IPS DF 6.9 (cell line): ENCODE data around the gene TSC22D3.

Experiments used
- DNase-seq: peaks from one replicate; pipeline ENCODE4 v3.0.0-alpha.2; 2013; ENCODE audit warnings: low read depth, low spot score
- H3K27ac ChIP-seq: one replicate; pipeline ENCODE4 v1.5.1; 2013; ENCODE audit warnings: low read length, control low read depth
- H3K27me3 ChIP-seq: 2 replicates; pipeline ENCODE4 v1.6.1; 2013; ENCODE audit warnings: mild to moderate bottlenecking, low read length; ENCODE audit not compliant: control insufficient read depth, insufficient read depth
- H3K36me3 ChIP-seq: 2 replicates; pipeline ENCODE4 v1.6.1; 2013; ENCODE audit warnings: low read length; ENCODE audit not compliant: control insufficient read depth, insufficient read depth
- H3K4me1 ChIP-seq: 2 replicates; pipeline ENCODE4 v1.6.1; 2013; ENCODE audit warnings: low read length; ENCODE audit not compliant: control insufficient read depth, insufficient read depth
- H3K4me3 ChIP-seq: 2 replicates; pipeline ENCODE4 v1.5.1; 2013; ENCODE audit warnings: mild to moderate bottlenecking, low read length
- H3K9me3 ChIP-seq: 2 replicates; pipeline ENCODE4 v1.6.1; 2013; ENCODE audit warnings: low read length, inconsistent platforms; ENCODE audit not compliant: control insufficient read depth, insufficient read depth
- WGBS: extraction: QIAGEN DNeasy Blood & Tissue Kit; methylation state at CpG from one replicate; pipeline ENCODE4 v1.1.7; 2013; ENCODE audit warnings: mixed read lengths, missing lambda C conversion rate; ENCODE audit not compliant: insufficient read length, insufficient coverage; 5-methylcytosine and 5-hydroxymethylcytosine counted together

Gene TSC22D3

DNA sequence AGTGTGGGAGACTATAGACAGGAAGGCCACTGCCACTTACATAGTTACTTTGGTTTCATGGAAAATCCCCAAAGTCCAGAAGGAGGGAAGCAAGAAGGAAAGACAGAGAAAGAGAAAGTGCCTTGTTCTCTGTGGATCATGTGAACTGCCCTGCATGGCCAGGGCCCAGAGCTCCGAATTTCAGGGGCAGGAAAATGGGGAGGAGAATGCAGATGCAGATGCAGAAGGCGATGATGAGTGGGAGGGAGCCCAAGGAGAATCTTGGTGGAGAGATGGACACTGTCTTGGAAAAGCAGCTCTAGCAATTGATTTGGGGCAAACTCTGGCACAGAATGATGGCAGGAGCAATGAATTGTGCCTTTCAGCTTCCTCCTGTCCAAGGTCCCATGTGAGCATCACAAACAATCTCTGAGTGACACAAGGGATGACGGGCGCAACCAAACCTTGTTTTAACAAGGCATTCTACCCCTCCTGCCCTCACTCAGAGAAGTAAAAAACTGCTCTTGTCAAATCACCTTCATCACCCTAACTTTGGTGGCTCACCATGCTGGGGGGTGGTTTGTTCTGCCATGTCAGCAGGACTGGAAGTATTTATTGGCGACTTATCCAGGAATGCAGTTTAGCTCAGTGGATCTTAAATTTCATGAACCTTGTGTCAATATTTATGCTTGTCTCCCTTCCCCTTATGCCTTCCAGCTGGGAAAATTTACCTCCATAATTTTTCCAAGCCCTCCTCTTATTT lies 53.5 kb downstream of the TSC22D3 start:
- no CpG with 5 or more reads among the region's 5 CpGs for WGBS
- no peaks in the 10 kb centered on the region for H3K36me3 ChIP-seq
- no peak for DNase-seq
- no peaks in the 10 kb centered on the region for H3K9me3 ChIP-seq
- no peak overlapping the region for H3K4me3 ChIP-seq
- H3K4me1 ChIP-seq, result peaks cover 4% of the 10 kb centered on the region; the same call in 1 of the 2 replicates
- no peak overlapping the region for H3K27ac ChIP-seq
- no peaks in the 10 kb centered on the region for H3K27me3 ChIP-seq

DNA sequence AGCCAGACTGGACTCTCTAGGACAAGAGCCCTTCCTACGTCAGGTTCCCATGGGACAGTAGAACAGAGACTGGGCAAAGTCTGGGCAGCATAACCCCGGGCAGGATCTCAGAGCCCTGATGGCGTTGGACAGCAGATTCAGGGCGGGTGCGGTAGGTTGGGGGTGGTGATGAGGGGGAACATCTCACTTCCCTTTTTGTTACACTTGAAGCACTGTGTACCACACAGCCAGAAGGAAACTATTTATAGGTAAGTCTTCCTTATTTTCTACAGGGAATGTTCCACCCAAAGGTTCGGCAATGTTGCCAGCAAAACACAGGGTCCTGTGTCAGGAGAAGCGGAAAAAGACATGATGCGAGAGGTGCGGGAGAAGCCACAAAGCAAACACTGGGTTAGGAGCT lies 54.3 kb downstream of the TSC22D3 start:
- H3K4me1 ChIP-seq, result peaks cover 4% of the 10 kb centered on the region; the same call in 1 of the 2 replicates
- no CpG with 5 or more reads among the region's 9 CpGs for WGBS
- no peak for DNase-seq
- no peaks in the 10 kb centered on the region for H3K27me3 ChIP-seq
- no peaks in the 10 kb centered on the region for H3K36me3 ChIP-seq
- H3K27ac ChIP-seq, result no peak overlapping the region
- H3K9me3 ChIP-seq, result no peaks in the 10 kb centered on the region
- no peak overlapping the region for H3K4me3 ChIP-seq

DNA sequence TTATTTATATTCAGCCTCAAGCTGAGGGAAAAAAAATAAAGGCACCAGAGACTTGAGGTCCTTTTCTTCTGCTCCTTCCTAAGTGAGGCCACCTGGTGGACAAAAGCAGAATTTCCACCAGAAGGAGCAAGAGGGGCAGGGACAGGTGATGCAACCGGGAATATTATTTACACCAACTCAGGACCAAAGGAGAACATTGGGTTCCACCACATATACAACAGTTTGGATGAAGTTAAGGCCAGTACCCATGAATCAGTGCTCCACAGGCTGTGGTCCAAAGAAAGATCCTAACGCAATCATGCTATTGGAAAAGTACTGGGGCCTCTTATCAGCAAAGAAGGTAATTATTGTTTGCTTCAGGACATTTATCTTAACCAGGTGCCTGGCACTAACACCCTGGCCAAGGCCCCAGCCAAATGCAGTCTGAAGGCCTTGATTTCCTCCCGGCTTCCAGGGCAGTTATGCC lies 57.4 kb downstream of the TSC22D3 start:
- Histone ChIP-seq H3K9me3 (no peaks in the 10 kb centered on the region), H3K4me1 (peaks cover 7% of the 10 kb centered on the region), H3K27ac (no peak overlapping the region), H3K27me3 (no peaks in the 10 kb centered on the region), H3K4me3 (no peak overlapping the region), H3K36me3 (no peaks in the 10 kb centered on the region)
- no peak for DNase-seq
- no CpG with 5 or more reads among the region's 3 CpGs for WGBS

DNA sequence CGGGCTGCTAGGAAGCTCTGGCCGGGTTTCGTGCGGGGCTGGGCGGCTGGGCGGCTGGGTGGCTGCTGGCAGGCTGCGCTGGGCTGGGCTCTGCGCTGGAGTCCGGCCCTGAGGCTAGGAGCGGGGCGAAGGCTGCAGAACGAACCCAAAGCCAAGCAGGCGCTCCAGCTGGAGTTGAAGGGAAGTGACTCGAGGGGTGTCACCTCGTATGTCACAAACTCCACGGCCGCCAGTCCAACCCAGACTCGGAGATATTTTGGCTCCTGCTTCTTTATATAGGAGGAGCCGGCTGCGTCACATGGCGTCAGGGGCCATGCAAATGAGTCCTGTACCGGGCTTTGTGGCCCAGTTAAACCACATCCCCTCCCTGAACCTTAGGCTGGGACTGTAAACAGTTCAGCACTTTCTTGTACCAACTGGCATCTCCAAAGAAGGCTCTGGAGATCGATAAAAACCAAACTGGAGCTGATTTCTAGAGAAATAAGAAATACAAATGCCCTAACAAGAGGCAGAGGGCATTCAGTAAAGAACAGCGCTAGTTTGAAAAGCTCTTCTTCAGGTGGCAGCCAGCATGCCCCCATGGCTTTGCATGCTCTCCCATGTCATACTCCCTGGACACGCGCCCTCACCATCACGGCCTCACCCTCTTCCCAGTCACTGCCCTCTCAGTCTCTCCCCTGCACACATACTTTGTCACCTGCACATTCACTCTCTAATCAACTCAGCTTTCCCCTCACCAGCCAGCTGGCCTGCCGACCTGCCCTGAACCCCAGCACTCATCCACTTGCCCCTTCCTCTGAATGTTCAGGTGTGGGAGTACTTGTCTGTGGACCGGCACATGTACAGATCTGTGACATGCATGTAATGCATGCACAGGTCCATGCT lies 58.5 kb downstream of the TSC22D3 start:
- Histone ChIP-seq H3K4me3 (peak overlapping the region; percentile 63; the same call in 1 of the 2 replicates), H3K36me3 (no peaks in the 10 kb centered on the region), H3K4me1 (peaks cover 7% of the 10 kb centered on the region), H3K27ac (no peak overlapping the region), H3K27me3 (no peaks in the 10 kb centered on the region), H3K9me3 (no peaks in the 10 kb centered on the region)
- DNase-seq, result no peak
- no CpG with 5 or more reads among the region's 29 CpGs for WGBS

DNA sequence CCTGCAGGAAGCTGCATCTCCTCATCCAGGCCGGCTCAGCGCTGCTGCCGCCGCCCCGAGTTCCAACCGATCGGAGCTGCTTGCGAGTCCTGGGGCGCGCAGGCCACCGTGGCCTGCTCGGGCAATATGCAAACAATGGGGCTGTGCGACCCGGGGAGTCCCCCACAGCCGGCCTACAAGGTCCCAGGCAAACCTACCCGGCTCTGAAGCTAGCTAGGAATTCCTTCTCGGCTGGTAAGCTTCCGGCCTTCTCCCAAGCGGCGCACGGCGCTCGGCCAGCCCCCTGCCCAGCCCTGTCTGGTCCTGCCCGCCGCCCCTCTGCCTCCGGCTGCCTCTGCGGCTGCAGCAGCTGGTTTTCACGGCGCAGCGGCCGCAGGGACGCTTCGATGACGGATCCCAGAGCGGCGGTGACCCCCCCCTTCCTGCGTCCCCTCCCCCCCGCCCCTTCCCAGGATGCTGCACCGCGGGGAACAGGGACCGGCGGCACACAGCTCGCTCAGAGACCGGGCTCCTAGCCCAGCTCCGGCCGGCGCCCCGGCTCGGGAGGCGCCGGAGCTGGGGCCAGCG lies 59.4 kb downstream of the TSC22D3 start:
- WGBS, result no CpG with 5 or more reads among the region's 52 CpGs
- Histone ChIP-seq H3K27me3 (no peaks in the 10 kb centered on the region), H3K4me1 (peaks cover 7% of the 10 kb centered on the region), H3K27ac (no peak overlapping the region), H3K9me3 (no peaks in the 10 kb centered on the region), H3K4me3 (peak overlapping the region; percentile 63; the same call in 1 of the 2 replicates), H3K36me3 (no peaks in the 10 kb centered on the region)
- DNase-seq, result no peak

DNA sequence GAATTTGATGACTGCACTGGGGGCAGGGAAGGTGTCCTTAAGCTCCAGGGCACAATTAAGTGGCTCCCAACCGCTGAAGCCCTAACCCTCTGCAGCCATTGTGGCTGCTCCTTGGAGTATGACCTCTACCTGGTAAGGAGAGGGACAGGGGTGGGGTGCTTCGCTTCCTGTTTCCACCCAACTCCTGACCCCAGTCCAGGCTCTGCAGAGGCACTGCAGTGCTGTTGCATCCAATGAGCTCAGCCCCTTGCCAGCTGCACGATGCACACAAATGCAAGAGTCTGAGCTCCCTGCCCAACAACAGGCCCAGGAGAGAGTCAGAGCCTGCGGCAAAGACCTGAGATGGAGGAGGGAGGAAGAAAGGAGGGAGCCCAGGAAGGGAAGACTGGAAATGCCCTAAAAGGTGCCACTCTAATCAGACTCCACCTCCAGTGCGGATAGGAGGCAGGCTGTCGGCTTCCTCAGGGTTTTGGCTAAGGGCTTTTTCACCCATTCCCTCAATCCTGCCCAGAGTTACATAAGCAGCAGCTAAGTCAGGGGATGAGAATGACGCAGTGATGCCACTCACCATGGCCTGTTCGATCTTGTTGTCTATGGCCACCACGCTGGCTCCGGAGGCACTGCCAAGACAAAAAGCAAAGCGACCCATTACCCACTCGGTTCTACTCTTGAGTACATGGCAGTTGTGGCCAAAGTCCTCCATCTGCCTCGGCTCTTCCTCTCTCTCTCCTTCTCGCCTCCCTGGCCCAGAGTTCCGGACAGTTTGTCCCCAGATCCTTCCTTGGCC lies 60.1 kb downstream of the TSC22D3 start:
- H3K9me3 ChIP-seq, result no peaks in the 10 kb centered on the region
- no peak for DNase-seq

DNA sequence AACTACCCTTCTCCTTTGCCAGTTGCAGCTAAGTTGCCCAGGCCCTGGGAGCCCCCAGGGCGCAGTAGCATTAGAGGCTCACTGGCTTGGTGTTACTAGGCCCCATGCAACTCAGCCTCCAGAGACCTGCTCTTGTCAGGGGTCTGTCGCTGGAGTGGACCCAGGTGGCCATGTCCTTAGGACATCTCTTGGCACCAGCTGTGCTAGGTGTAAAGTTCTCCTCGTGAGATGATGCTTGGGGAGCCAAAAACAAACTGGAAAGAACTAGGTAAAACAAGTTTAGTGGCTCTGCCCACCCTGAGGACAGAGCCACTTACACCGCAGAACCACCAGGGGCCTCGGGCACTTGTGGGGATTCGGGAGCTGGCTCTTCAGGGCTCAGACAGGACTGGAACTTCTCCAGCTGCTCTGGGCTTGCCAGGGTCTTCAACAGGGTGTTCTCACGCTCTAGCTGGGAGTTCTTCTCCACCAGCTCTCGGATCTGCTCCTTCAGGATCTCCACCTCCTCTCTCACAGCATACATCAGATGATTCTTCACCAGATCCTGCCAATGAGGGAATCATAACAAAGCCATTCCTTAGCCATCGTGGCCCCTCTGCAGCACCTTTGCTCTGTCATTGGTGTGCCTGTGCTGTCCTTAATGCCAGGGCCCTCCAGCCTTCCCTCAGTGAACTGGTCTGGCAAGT lies 61.2 kb downstream of the TSC22D3 start:
- WGBS, result no CpG with 5 or more reads among the region's 9 CpGs
- H3K9me3 ChIP-seq, result no peaks in the 10 kb centered on the region
- H3K4me3 ChIP-seq, result no peak overlapping the region
- H3K27me3 ChIP-seq, result no peaks in the 10 kb centered on the region
- H3K4me1 ChIP-seq, result peaks cover 9% of the 10 kb centered on the region
- no peak for DNase-seq
- no peaks in the 10 kb centered on the region for H3K36me3 ChIP-seq
- H3K27ac ChIP-seq, result no peak overlapping the region

More for the DNA sequence above, 60.1 kb downstream of the TSC22D3 start:
- H3K36me3 ChIP-seq, result no peaks in the 10 kb centered on the region
- no peak overlapping the region for H3K27ac ChIP-seq
- H3K4me3 ChIP-seq, result peak overlapping the region; percentile 63; the same call in 1 of the 2 replicates
- H3K27me3 ChIP-seq, result no peaks in the 10 kb centered on the region
- peaks cover 9% of the 10 kb centered on the region for H3K4me1 ChIP-seq
- WGBS, result no CpG with 5 or more reads among the region's 15 CpGs

DNA sequence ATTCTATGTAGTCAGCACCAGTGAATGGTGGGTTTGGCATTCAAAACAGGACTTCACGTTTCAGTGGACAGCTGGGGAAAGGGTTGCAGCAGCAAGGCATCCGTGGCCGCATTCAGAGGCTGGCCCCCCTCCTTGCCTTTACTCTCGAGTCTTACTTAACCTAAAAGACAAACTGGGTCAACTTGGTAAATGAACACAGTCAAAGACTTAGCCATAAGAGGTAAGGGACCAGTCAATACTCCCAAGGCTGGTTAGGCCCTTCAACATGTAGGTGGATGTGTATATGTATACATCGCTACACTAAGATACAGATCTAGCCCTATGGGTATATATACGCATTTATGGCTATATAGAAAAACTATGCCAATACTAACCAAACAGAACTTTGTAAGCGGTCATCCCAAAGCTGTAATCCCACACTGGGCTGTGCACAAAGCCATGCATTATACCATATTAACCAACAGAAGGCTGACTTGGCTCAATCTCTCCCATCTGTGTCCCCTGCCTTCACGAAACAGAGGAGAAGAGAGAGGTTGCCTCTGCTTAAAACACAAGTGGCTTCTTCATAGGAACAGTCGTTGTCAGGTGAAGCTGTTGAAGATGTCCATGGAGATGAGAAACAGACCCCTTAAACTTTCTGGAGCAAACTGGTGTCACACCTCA lies 61.9 kb downstream of the TSC22D3 start:
- Histone ChIP-seq H3K4me1 (peaks cover 9% of the 10 kb centered on the region), H3K27ac (no peak overlapping the region), H3K27me3 (no peaks in the 10 kb centered on the region), H3K36me3 (no peaks in the 10 kb centered on the region), H3K9me3 (no peaks in the 10 kb centered on the region), H3K4me3 (no peak overlapping the region)
- no CpG with 5 or more reads among the region's 9 CpGs for WGBS
- no peak for DNase-seq

DNA sequence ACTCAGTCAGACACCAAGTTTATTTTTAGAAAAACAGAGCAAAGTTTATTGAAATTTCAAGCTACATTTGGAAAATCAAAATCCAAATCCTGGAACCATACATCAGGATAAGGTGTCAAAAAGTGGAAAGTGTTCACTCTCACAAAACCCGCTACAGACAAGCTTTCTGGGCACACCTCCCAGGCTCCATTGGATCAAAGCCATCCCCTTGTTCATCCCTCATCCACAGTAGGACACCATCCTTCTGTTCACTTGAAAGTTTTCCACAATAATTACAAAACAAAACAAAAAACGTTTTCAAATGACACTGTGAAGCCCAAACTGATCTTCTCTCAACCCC lies 62.4 kb downstream of the TSC22D3 start:
- no peaks in the 10 kb centered on the region for H3K36me3 ChIP-seq
- H3K27ac ChIP-seq, result no peak overlapping the region
- WGBS, result no CpG with 5 or more reads among the region's 2 CpGs
- no peak overlapping the region for H3K4me3 ChIP-seq
- no peaks in the 10 kb centered on the region for H3K9me3 ChIP-seq
- H3K27me3 ChIP-seq, result no peaks in the 10 kb centered on the region
- peaks cover 9% of the 10 kb centered on the region for H3K4me1 ChIP-seq
- no peak for DNase-seq
